Cardiac muscle cell (in vitro differentiated cells and primary cell): ENCODE data around the gene BPIFA1. TPM values are rescaled to one million over a fixed set of nuclear protein-coding genes. Genes with fewer than 3 reads are reported as not detected.

Experiments
- DNase-seq, 2 donors: peaks; one replicate each; pipeline versions ENCODE4 v3.0.0 to v3.0.0-alpha.2; 2010 to 2017; ENCODE audit warnings: low read depth in 1 of 2, low spot score in 1 of 2
- H3K27ac ChIP-seq: fragments of 200-600 bp; sonication (generic); 2 replicates; pipeline ENCODE4 v1.5.1; 2016
- H3K27me3 ChIP-seq: fragments of 200-600 bp; sonication (generic); 2 replicates; pipeline ENCODE4 v1.6.0; 2016; ENCODE audit warnings: control low read depth
- H3K36me3 ChIP-seq: fragments of 200-600 bp; sonication (generic); 2 replicates; pipeline ENCODE4 v1.5.1; 2016; ENCODE audit warnings: control low read depth
- H3K4me1 ChIP-seq: fragments of 200-600 bp; sonication (generic); 2 replicates; pipeline ENCODE4 v1.8.1; 2017; ENCODE audit warnings: low read depth, mild to moderate bottlenecking, mixed run types
- H3K4me3 ChIP-seq: fragments of 200-600 bp; sonication (generic); 2 replicates; pipeline ENCODE4 v1.5.1; 2016; ENCODE audit warnings: mild to moderate bottlenecking
- H3K9me3 ChIP-seq: fragments of 200-600 bp; sonication (generic); 2 replicates; pipeline ENCODE4 v1.5.1; 2017; ENCODE audit warnings: low read depth, mild to moderate bottlenecking, control low read depth
- polyA plus RNA-seq: library from polyadenylated mRNA; unstranded; fragments of >200 nt; fragmentation: Nextera tagmentation; extraction: Ambion mirVana; gene quantifications from 2 replicates; pipeline ENCODE4 v1.2.1, GENCODE V29; 2016
- total RNA-seq: library from RNA; depleted of rRNA; stranded (reverse); fragments of >200 nt; gene quantifications from 2 replicates; pipeline ENCODE4 v1.2.3, GENCODE V29; 2016
- TF ChIP-seq, protein P1 (sequence below): IDR thresholded peaks from 2 replicates; pipeline ENCODE4 v1.5.1; 2012; ENCODE audit warnings: low read depth, mild to moderate bottlenecking, low read length

The BPIFA1 gene
- total and polyA plus RNA-seq, 2 experiments from 2014 or later, result not detected

DNA sequence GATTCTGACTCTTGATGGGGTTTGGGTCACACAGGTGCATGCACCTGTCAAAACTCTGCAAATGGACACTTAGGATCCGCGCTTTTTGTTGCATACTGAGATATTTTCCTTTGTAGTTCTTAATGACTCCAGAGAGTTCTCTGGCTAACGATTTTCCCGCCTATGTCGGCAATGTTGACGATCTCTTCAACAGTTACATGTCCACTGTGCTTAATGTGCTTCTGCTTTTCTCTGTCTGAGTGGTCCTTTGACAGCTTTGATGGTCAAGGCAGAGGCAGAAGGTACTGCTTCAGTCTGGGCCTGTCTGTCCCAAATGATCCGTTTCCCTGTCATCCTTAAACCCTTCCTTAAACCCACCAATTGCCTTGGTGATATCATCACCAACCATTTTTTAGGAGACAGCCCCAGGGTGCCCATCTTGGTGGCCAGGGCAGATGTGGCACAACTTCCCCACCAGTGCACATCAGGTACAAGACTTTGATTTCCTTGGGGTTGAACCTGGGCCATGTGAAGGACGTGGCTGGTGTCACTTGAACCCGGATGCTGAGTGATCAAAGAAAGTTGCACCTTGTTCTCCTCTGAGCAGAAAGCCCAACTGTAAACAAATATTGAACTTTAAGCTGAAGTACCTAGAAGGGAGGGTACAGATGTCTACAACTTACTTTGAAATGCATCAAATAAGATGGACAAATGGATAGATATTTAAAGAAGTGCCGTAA is 36.5 kb downstream of the BPIFA1 start:
- no peak for DNase-seq
- Histone ChIP-seq H3K27me3 (peaks cover 16% of the 10 kb centered on the region), H3K36me3 (no peaks in the 10 kb centered on the region), H3K4me1 (no peaks in the 10 kb centered on the region), H3K4me3 (no peak overlapping the region), H3K27ac (no peak overlapping the region), H3K9me3 (no peaks in the 10 kb centered on the region)
- TF ChIP-seq, protein P1, sequence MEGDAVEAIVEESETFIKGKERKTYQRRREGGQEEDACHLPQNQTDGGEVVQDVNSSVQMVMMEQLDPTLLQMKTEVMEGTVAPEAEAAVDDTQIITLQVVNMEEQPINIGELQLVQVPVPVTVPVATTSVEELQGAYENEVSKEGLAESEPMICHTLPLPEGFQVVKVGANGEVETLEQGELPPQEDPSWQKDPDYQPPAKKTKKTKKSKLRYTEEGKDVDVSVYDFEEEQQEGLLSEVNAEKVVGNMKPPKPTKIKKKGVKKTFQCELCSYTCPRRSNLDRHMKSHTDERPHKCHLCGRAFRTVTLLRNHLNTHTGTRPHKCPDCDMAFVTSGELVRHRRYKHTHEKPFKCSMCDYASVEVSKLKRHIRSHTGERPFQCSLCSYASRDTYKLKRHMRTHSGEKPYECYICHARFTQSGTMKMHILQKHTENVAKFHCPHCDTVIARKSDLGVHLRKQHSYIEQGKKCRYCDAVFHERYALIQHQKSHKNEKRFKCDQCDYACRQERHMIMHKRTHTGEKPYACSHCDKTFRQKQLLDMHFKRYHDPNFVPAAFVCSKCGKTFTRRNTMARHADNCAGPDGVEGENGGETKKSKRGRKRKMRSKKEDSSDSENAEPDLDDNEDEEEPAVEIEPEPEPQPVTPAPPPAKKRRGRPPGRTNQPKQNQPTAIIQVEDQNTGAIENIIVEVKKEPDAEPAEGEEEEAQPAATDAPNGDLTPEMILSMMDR, result no peak

DNA sequence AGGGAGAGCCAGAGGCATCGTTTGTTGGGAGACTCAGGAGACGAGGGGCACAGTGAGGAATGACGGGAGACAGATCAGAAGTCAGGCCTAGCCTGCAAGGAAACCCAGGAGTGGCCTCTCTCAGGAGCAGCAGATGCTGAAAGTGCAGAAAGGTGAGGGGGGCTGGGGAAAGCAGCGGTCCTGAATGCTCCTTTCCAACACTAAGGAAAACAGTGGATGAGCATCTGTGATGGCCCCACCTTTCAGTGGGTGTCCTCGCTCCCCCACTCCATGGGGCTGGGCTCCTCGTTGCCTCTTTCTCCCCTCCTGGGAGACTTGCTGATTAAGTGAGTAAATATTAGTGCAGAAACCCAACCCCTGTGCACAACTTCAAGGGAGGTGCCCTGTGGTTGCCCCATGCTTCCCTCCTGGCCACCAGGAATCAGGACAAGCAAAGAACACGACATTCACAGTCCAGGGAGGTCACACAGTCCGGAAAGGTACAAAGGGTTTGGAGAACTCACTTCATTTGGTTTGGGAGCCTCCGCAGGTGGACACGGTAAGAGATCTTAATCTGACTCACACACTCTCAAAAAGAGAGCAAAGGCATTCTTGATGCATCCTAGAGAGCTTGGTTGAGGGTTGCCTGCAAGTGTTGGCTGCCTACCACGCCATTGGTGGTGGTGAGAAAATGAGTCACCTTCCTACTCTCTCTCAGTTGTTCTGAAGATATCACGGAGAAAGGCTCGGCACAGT is 37.5 kb downstream of the BPIFA1 start:
- peak in 1 of 2 donors; percentile 17 for DNase-seq
- Histone ChIP-seq H3K4me3 (no peak overlapping the region), H3K27ac (no peak overlapping the region), H3K27me3 (peaks cover 16% of the 10 kb centered on the region), H3K4me1 (no peaks in the 10 kb centered on the region), H3K9me3 (no peaks in the 10 kb centered on the region), H3K36me3 (no peaks in the 10 kb centered on the region)
- TF ChIP-seq, protein P1, result no peak

DNA sequence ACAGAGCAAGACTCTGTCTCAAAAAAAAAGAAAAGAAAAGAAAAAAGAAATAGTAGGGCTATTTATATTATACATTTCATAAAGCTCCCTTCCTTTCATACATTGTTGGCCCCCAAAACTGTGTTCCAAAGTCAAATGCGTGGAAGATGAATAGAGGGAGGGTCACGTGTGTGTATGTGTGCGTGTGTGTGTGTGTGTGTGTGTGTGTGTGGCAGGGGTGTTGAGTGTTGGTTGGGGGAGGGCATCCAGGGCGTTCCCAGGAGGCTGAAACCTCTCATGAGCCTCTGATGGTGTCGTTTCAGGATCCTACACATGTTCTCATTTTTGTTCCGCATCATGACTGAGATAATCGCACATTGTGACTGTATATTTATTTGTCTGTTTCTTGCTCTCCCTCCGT is 39.4 kb downstream of the BPIFA1 start:
- TF ChIP-seq, protein P1, result no peak
- no peak overlapping the region for H3K27ac ChIP-seq
- no peaks in the 10 kb centered on the region for H3K36me3 ChIP-seq
- H3K9me3 ChIP-seq, result no peaks in the 10 kb centered on the region
- no peaks in the 10 kb centered on the region for H3K4me1 ChIP-seq
- DNase-seq, result no peak
- H3K4me3 ChIP-seq, result no peak overlapping the region
- peaks cover 13% of the 10 kb centered on the region for H3K27me3 ChIP-seq

DNA sequence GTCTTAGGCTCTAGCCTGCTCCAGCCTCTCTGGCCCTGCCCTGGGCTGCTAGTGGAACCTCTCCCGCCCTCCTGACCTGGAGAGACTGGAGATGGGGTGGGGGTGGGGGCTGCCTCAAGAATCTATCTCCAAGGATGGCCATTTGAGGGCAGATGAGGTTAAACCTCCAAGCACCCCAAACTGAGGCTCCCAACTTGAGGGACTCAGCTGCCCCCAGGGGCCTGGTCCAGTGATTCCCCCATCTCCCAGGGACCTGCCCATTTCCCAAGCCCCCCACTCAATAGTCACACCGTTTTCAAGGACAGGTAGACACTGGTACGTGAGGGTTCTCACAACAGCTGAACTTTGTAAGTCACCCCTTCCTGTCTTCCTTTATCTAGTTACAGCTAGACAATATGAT is 40.1 kb downstream of the BPIFA1 start:
- Histone ChIP-seq H3K4me1 (no peaks in the 10 kb centered on the region), H3K9me3 (no peaks in the 10 kb centered on the region), H3K4me3 (no peak overlapping the region), H3K27me3 (peaks cover 13% of the 10 kb centered on the region), H3K36me3 (no peaks in the 10 kb centered on the region), H3K27ac (no peak overlapping the region)
- no peak for DNase-seq
- TF ChIP-seq, protein P1, result no peak

DNA sequence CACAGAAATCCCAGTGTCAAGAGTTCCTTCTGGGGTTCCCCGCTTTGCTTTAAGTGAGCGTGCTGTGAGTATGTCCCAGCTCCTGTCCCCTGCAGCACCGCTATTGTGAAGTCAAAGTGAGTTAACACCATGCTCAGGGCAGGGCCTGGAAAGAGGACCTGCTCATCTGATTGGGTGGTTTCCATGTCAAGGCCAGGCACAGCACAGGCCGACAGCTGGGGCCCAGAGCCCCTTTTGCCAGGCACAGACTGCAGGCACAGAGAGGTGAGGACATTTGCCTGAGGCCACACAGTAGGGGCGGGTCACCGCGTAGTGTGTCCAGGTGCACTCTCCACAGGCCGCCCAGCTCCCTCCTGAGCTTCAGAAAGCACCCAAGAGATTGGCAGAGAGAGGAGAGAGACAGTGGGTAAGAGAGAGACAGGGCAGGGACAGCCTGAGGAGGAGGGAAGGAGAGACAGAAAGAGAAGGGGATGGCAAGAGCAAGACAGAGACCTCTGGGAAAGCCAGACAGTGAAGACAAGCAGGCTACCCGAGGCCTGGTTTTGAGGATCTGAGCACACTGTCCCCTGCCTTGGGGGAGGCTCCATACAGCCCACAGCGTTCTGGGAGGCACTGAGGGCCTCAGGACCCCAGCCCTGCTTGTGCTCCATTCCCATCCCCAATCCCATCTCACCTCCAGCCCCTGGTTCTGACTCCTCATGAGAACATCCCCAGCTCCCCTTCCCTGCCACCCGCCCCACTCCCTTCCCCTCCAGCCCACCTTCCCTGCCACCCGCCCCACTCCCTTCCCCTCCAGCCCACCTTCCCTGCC is 40.7 kb downstream of the BPIFA1 start:
- H3K4me3 ChIP-seq, result no peak overlapping the region
- H3K36me3 ChIP-seq, result no peaks in the 10 kb centered on the region
- peaks cover 11% of the 10 kb centered on the region for H3K27me3 ChIP-seq
- no peaks in the 10 kb centered on the region for H3K9me3 ChIP-seq
- TF ChIP-seq, protein P1, result no peak
- H3K4me1 ChIP-seq, result no peaks in the 10 kb centered on the region
- peak in 1 of 2 donors; percentile 25 for DNase-seq
- H3K27ac ChIP-seq, result no peak overlapping the region
